DOHH2 (cell line): ENCODE measurements around the gene ZNF81.
"Not testable (repeated sequence)": the region's sequence is repeated elsewhere in the genome, so short reads cannot be mapped to it uniquely, and the experiment has no call there.

Experiments
- H3F3A ChIP-seq: fragments of 200-600 bp; sonication (generic), shearing (Covaris generic); 2 replicates; pipeline ENCODE4 v1.6.0; 2016; ENCODE audit warnings: antibody characterized with exemption, mild to moderate bottlenecking; ENCODE audit not compliant: control insufficient read depth, insufficient read depth
- H3K27ac ChIP-seq: fragments of 200-600 bp; sonication (generic); 2 replicates; pipeline ENCODE4 v1.5.1; 2014; ENCODE audit warnings: low read depth, mild to moderate bottlenecking, low read length, moderate library complexity
- H3K27me3 ChIP-seq: fragments of 200-600 bp; sonication (generic); 2 replicates; pipeline ENCODE4 v1.6.1; 2014; ENCODE audit warnings: mild to moderate bottlenecking, low read length, mixed read lengths; ENCODE audit not compliant: control insufficient read depth
- H3K36me3 ChIP-seq: fragments of 200-600 bp; sonication (generic); 2 replicates; pipeline ENCODE4 v1.6.1; 2014; ENCODE audit warnings: mild to moderate bottlenecking, low read length, moderate library complexity, mixed read lengths; ENCODE audit not compliant: control insufficient read depth
- H3K4me1 ChIP-seq: fragments of 200-600 bp; sonication (generic); 2 replicates; pipeline ENCODE4 v1.6.1; 2014; ENCODE audit warnings: mild to moderate bottlenecking, low read length, mixed read lengths; ENCODE audit not compliant: control insufficient read depth
- H3K4me2 ChIP-seq: fragments of 200-600 bp; sonication (generic); 2 replicates; pipeline ENCODE4 v1.6.0; 2014; ENCODE audit warnings: mild to moderate bottlenecking, low read length, moderate library complexity
- H3K4me3 ChIP-seq: fragments of 200-600 bp; sonication (generic); 2 replicates; pipeline ENCODE4 v1.5.1; 2014; ENCODE audit warnings: mild to moderate bottlenecking, low read length, mixed read lengths
- H3K79me2 ChIP-seq: fragments of 200-600 bp; sonication (generic); 2 replicates; pipeline ENCODE4 v1.6.1; 2014; ENCODE audit warnings: mild to moderate bottlenecking, low read length, mixed read lengths; ENCODE audit not compliant: control insufficient read depth
- H3K9me2 ChIP-seq: fragments of 200-600 bp; sonication (generic); replicated peaks from 2 replicates; pipeline ENCODE4 v1.6.1; 2014; ENCODE audit warnings: mild to moderate bottlenecking, low read length, mixed read lengths; ENCODE audit not compliant: control insufficient read depth
- H3K9me3 ChIP-seq: fragments of 200-600 bp; sonication (generic); 2 replicates; pipeline ENCODE4 v1.6.1; 2014; ENCODE audit warnings: antibody characterized with exemption, low read length, mixed read lengths; ENCODE audit not compliant: control insufficient read depth, insufficient read depth
- H4K20me1 ChIP-seq: fragments of 200-600 bp; sonication (generic); 2 replicates; pipeline ENCODE4 v1.6.0; 2014; ENCODE audit warnings: low read depth, mild to moderate bottlenecking, antibody characterized with exemption, low read length, moderate library complexity; ENCODE audit not compliant: control insufficient read depth, insufficient read depth
- EZH2phosphoT487 ChIP-seq: fragments of 200-600 bp; sonication (generic); IDR thresholded peaks from 2 replicates; pipeline ENCODE4 v1.6.1; 2017; ENCODE audit warnings: borderline replicate concordance, mild to moderate bottlenecking, antibody characterized with exemption, low read length, moderate library complexity, mixed read lengths
- TF ChIP-seq, protein P1 (sequence below): fragments of 200-600 bp; sonication (generic); IDR thresholded peaks from one replicate; pipeline ENCODE4 v1.5.1; 2014; ENCODE audit warnings: antibody characterized with exemption, mild to moderate bottlenecking, low read depth, low read length; ENCODE audit not compliant: poor library complexity, severe bottlenecking

The ZNF81 gene

DNA sequence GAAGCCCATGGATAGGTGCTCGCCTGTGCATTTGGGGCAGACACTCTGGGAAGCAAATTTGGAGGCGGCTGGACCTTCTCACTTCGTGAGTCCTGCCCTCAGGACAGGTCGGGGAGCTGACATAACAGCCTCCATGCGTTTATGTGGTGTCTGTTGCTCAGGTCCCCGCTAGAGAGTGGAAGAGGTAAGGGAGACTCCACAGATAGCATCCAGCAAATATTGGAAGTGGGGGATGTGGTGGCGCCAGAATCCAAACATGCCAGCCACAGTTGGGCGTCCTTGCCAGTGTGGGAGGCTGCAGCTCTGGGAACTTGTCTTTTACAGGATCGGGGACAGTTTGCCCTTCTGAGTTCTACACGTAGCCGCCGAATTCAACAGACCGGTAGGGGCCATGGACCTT lies 119.3 kb downstream of the ZNF81 start:
- no peak overlapping the region for H3K27ac ChIP-seq
- H3K4me3 ChIP-seq, result no peak overlapping the region
- H3K36me3 ChIP-seq, result no peaks in the 10 kb centered on the region
- no peaks in the 10 kb centered on the region for H4K20me1 ChIP-seq
- no peaks in the 10 kb centered on the region for H3K9me3 ChIP-seq
- H3K79me2 ChIP-seq, result no peaks in the 10 kb centered on the region
- no peaks in the 10 kb centered on the region for H3F3A ChIP-seq
- H3K4me2 ChIP-seq, result no peak overlapping the region
- no peaks in the 10 kb centered on the region for H3K9me2 ChIP-seq
- no peaks in the 10 kb centered on the region for H3K27me3 ChIP-seq
- H3K4me1 ChIP-seq, result peaks cover 23% of the 10 kb centered on the region
- no peak for TF ChIP-seq EZH2phosphoT487
- TF ChIP-seq, protein P1, sequence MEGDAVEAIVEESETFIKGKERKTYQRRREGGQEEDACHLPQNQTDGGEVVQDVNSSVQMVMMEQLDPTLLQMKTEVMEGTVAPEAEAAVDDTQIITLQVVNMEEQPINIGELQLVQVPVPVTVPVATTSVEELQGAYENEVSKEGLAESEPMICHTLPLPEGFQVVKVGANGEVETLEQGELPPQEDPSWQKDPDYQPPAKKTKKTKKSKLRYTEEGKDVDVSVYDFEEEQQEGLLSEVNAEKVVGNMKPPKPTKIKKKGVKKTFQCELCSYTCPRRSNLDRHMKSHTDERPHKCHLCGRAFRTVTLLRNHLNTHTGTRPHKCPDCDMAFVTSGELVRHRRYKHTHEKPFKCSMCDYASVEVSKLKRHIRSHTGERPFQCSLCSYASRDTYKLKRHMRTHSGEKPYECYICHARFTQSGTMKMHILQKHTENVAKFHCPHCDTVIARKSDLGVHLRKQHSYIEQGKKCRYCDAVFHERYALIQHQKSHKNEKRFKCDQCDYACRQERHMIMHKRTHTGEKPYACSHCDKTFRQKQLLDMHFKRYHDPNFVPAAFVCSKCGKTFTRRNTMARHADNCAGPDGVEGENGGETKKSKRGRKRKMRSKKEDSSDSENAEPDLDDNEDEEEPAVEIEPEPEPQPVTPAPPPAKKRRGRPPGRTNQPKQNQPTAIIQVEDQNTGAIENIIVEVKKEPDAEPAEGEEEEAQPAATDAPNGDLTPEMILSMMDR, result no peak

DNA sequence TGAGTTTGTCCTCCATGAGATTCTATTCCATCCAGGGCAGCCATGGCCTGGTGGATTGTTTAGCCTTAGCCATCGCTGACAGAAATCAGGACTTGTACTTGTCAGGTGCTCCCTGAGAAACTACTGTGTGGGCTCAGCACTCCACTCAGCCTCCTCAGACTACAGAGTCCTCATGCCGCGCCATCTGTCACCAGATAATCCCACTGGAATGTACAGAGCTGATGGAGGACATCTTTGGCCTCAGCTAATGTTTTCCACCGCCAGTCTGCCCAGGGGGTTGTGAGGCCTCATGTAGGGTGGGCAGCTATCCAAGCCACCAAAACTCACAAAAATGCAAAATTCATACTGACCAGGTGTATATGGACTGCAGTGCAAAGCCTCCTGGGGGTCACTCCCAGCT lies 121.5 kb downstream of the ZNF81 start:
- not testable (repeated sequence) for H3K4me3 ChIP-seq, H3F3A ChIP-seq, H3K4me2 ChIP-seq, H4K20me1 ChIP-seq, H3K79me2 ChIP-seq, H3K27ac ChIP-seq, H3K9me3 ChIP-seq, H3K27me3 ChIP-seq, H3K9me2 ChIP-seq, H3K36me3 ChIP-seq
- peaks cover 31% of the 10 kb centered on the region for H3K4me1 ChIP-seq

DNA sequence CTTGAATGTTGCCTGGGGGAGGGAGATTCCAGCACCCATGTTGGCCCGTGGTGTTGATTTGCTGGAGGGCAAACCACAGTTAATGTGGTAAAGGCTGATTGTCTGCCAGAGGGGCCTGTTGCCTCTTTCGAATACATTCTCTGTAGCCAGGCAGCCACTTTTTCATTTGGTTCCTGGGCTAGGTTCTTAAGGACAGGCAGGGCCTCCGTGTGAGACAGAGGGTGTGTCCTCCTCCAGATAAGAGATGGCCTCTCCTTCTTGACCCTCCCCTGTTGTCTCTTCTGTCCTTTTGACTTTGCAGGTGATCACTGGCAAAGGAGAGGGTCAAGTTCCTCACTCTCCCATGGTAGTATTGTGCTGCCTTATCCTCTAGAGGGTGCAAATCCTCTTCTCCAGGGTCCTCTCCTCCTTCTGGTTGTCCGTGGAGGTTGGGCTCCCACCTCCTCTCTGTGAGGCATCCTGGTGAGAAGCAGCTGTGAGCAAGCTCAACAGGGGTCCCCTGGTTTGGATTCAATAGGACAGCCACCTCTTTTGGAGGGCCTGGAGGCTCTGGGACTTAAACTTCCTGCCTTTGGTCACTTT lies 122.2 kb downstream of the ZNF81 start:
- Histone ChIP-seq H4K20me1 (no peaks in the 10 kb centered on the region), H3K9me3 (no peaks in the 10 kb centered on the region), H3K9me2 (no peaks in the 10 kb centered on the region), H3K27me3 (no peaks in the 10 kb centered on the region), H3K27ac (no peak overlapping the region), H3K4me2 (no peak overlapping the region), H3F3A (no peaks in the 10 kb centered on the region), H3K4me1 (peaks cover 31% of the 10 kb centered on the region), H3K4me3 (no peak overlapping the region), H3K36me3 (no peaks in the 10 kb centered on the region), H3K79me2 (no peaks in the 10 kb centered on the region)
- no peak for TF ChIP-seq EZH2phosphoT487
- TF ChIP-seq, protein P1, result peak; percentile 52

DNA sequence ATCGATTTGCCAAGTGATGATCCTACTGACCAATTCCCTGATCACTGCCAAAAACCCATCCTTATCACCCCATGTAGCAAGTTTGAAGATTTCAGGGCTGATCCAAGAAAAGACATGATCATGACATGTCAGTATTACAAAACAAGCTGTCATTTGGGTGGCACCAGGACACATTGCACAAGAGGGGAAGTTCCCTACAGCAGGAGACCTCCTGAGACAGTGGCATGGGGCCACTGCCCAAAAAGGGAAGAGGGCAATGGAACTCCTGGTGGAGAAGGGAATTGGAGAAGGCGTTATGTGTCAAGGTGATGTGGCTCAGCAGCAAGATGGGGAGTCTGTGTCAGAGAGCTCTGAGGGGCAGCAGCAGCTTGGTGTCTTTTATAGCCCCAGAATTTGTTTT lies 123.7 kb downstream of the ZNF81 start:
- Histone ChIP-seq H4K20me1 (no peaks in the 10 kb centered on the region), H3K4me3 (peak overlapping the region; percentile 37), H3K4me2 (peak overlapping the region; percentile 58), H3K27me3 (no peaks in the 10 kb centered on the region), H3K4me1 (peaks cover 31% of the 10 kb centered on the region), H3F3A (no peaks in the 10 kb centered on the region), H3K9me3 (no peaks in the 10 kb centered on the region), H3K36me3 (no peaks in the 10 kb centered on the region), H3K27ac (peak overlapping the region; percentile 37), H3K79me2 (no peaks in the 10 kb centered on the region), H3K9me2 (no peaks in the 10 kb centered on the region)
- TF ChIP-seq, protein P1, result no peak
- TF ChIP-seq EZH2phosphoT487, result no peak

DNA sequence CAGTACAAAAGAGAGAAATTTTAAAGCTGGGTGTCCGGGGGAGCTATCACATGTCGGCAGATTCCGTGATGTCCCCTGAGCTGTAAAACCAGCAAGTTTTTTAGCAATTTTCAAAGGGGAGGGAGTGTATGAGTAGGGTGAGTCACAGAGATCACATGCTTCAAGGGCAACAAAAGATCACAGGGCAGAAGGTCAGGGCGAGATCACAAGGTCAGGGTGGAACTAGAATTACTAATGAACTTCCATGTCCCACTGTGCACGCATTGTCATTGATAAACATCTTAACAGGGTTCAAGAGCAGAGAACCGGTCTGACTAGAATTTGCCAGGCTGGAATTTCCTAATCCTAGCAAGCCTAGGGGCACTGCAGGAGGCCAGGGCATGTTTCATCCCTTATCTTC lies 125.1 kb downstream of the ZNF81 start:
- H3K27ac ChIP-seq, H3K4me2 ChIP-seq, H3K9me2 ChIP-seq, H3K36me3 ChIP-seq, H4K20me1 ChIP-seq, H3K79me2 ChIP-seq, H3K9me3 ChIP-seq, H3F3A ChIP-seq, H3K27me3 ChIP-seq, H3K4me3 ChIP-seq: not testable (repeated sequence)
- H3K4me1 ChIP-seq, result peaks cover 31% of the 10 kb centered on the region

DNA sequence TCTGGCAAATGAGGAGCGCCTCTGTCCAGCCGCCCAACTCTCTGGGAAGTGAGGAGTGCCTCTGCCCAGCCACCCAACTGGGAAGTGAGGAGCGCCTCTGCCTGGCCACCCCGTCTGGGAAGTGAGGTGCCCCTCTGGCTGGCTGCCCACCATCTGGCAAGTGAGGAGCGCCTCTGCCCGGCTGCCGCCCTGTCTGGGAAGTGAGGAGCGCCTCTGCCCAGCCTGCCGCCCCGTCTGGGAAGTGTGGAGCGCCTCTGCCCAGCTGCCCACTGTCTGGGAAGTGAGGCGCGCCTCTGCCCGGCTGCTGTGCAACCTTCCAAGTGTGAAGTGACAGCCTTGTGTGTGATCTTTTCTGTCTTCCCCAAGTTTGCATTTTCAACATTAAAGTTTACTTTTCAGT lies 128.8 kb downstream of the ZNF81 start:
- H3K9me2 ChIP-seq, H3K79me2 ChIP-seq, H3K4me3 ChIP-seq, H3K9me3 ChIP-seq, H3F3A ChIP-seq, H3K4me2 ChIP-seq, H4K20me1 ChIP-seq, H3K36me3 ChIP-seq, H3K27ac ChIP-seq, H3K27me3 ChIP-seq: not testable (repeated sequence)
- peaks cover 12% of the 10 kb centered on the region for H3K4me1 ChIP-seq
